Measurements from ENCODE around the gene SLC8B1. TPM values are rescaled to one million over a fixed set of nuclear protein-coding genes. Genes with fewer than 3 reads are reported as not detected.

Gene SLC8B1
- total and polyA plus RNA-seq, 8 donors: 13.0 to 39.1 (median 19.7) TPM

DNA sequence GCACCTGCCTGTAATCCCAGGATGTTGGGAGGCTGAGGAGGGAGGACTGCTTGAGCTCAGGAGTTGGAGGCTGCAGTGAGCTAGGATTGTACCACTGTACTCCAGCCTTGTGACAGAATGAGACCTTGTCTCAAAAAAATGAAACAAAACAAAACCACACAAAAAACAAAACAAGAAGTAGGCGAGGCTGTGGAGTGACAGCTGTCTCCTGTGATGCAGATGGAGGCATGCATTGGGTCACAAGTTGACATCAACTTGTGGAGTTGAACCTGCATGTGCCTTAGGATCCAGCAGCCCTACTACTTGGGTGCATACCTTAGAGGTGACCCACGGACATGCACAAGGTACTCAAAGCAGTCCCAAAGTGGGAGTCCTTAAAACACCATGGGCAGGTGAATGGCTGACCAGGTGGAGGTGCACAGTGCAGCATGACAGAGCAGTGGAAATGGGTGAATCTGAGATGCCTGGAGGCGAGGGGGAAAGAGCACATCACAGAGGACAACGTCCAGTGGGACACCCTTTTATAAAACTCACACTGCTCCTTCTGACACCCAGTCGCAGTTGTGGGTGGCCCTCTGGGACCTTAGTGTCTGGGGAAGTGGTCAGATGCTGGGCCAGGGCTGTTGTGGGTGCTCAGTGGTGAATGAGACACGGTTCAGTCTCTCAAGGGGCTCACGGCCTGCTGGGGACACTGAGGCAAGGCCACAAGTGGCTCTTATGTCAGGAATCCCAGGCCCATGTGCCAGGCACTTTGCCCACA, 36.2 kb upstream of the SLC8B1 start:
- H3K4me3 ChIP-seq: no peak overlapping the region
- peaks cover 0 to 8% (median 0%) of the 10 kb centered on the region in 3 donors for H3K36me3 ChIP-seq
- DNase-seq (no peak), ATAC-seq (no peak), FAIRE-seq (no peak)
- no peak overlapping the region for H3K27ac ChIP-seq
- H3K27me3 ChIP-seq: no peaks in the 10 kb centered on the region
- TF ChIP-seq, protein P1, sequence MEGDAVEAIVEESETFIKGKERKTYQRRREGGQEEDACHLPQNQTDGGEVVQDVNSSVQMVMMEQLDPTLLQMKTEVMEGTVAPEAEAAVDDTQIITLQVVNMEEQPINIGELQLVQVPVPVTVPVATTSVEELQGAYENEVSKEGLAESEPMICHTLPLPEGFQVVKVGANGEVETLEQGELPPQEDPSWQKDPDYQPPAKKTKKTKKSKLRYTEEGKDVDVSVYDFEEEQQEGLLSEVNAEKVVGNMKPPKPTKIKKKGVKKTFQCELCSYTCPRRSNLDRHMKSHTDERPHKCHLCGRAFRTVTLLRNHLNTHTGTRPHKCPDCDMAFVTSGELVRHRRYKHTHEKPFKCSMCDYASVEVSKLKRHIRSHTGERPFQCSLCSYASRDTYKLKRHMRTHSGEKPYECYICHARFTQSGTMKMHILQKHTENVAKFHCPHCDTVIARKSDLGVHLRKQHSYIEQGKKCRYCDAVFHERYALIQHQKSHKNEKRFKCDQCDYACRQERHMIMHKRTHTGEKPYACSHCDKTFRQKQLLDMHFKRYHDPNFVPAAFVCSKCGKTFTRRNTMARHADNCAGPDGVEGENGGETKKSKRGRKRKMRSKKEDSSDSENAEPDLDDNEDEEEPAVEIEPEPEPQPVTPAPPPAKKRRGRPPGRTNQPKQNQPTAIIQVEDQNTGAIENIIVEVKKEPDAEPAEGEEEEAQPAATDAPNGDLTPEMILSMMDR (IDR thresholded peaks at IDR 0.05): no peak
- H3K9me3 ChIP-seq: no peaks in the 10 kb centered on the region
- intact Hi-C loops (cut with DNase I): no loop called here
- no peaks in the 10 kb centered on the region for H3K4me1 ChIP-seq
- 80 to 81% methylated on average over 7 of the region's 7 CpGs for WGBS, 2 donors

DNA sequence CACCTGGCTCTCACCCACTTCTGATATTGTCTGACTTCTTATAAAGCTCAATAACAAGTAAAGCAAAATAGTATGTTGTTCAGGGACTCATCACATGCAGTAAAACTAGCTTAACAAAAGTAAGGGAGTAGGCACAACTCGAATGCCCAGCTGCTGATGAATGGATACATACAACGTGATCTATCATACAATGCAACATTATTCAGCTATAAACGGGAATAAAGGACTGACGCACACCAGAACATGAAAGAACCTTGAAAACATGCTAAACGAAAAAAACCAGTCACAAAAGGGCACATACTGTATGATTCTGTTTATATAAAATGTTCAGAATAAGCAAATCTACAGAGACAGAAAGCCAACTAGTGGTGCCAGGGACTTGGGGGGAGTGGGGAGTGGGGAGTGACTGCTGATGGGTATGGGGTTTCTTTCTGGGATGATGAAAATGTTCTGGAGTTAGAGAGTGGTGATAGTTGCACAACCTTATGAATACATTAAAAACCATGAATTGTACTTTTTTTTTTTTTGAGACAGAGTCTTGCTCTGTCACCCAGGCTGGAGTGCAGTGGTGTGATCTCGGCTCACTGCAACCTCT, 34.6 kb upstream of the SLC8B1 start:
- Histone ChIP-seq H3K4me3 (no peak overlapping the region), H3K27me3 (no peaks in the 10 kb centered on the region), H3K9me3 (no peaks in the 10 kb centered on the region), H3K36me3 (no peaks in the 10 kb centered on the region), H3K27ac (no peak overlapping the region), H3K4me1 (no peaks in the 10 kb centered on the region)
- 76 to 78% methylated on average over 6 of the region's 6 CpGs for WGBS, 2 donors
- no peak for DNase-seq
- no peak for ATAC-seq
- TF ChIP-seq, protein P1 (IDR thresholded peaks at IDR 0.05): no peak
- intact Hi-C loops (cut with DNase I): no loop called here
- no peak for FAIRE-seq

DNA sequence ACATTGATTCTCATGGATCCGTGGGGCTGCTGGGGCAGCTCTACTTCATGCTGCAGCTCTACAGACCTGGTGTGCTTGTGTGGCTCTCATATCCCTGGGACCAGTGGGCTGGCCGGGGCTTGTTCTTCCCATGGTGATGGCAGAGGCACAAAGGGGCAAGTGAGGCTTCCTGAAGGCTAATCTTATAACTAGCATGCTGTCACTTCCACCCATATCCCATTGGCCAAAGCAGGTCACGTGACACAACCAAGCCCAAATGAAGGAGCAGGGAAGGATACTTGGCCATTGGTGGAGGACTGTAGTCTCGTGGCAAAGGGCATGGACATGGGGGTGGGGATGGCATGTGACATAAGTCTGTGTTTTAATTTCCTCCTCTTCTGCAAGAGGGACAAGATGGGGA, 33.4 kb upstream of the SLC8B1 start:
- FAIRE-seq (no peak), DNase-seq (no peak), ATAC-seq (no peak)
- intact Hi-C loops (cut with DNase I): no loop called here
- H3K36me3 ChIP-seq: no peaks in the 10 kb centered on the region
- H3K4me1 ChIP-seq: no peaks in the 10 kb centered on the region
- H3K4me3 ChIP-seq: no peak overlapping the region
- H3K27ac ChIP-seq: no peak overlapping the region
- H3K9me3 ChIP-seq: no peaks in the 10 kb centered on the region
- 73 to 82% methylated on average over 4 of the region's 4 CpGs for WGBS, 2 donors
- TF ChIP-seq, protein P1 (IDR thresholded peaks at IDR 0.05): no peak
- H3K27me3 ChIP-seq: no peaks in the 10 kb centered on the region

DNA sequence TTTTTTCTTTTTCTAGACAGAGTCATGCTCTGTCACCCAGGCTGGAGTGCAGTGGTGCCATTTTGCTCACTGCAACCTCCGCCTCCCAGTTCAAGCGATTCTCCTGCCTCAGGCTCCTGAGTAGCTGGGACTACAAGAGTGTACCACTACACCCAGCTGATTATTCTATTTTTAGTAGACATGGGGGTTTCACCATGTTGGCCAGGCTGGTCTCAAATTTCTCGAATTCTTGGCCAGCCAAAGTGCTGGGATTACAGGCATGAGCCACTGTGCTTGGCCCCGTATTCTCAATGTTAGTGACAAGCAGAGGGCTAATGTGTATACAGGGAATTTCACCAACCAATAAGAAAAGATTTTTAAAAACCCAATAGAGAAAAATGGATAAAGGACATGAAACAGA, 31.9 kb upstream of the SLC8B1 start:
- ATAC-seq: no peak

More for the DNA sequence above, 31.9 kb upstream of the SLC8B1 start:
- H3K9me3 ChIP-seq: no peaks in the 10 kb centered on the region
- no peaks in the 10 kb centered on the region for H3K36me3 ChIP-seq
- H3K27me3 ChIP-seq: no peaks in the 10 kb centered on the region
- H3K4me1 ChIP-seq: no peaks in the 10 kb centered on the region
- intact Hi-C loops (cut with DNase I): no loop called here
- DNase-seq (no peak), FAIRE-seq (no peak)
- no peak overlapping the region for H3K27ac ChIP-seq
- H3K4me3 ChIP-seq: no peak overlapping the region
- 88 to 89% methylated on average over 4 of the region's 4 CpGs for WGBS, 2 donors
- TF ChIP-seq, protein P1 (IDR thresholded peaks at IDR 0.05): no peak
